Cardiac septum (tissue), 1 donor: ENCODE measurements around the gene SSUH2. TPM values are rescaled to one million over a fixed set of nuclear protein-coding genes. Genes with fewer than 3 reads are reported as not detected.
A peak's percentile ranks its signal among the peaks of the same experiment; 100 is the strongest.
"Not testable (repeated sequence)": the region's sequence is repeated elsewhere in the genome, so short reads cannot be mapped to it uniquely, and the experiment has no call there.

Experiments
- DNase-seq: peaks from one replicate; pipeline ENCODE4 v3.0.0-alpha.2; 2020; ENCODE audit warnings: low spot score
- intact Hi-C: fragments of 100-400 bp; cut with DNase I; formaldehyde crosslinking; loops from one replicate; pipeline ENCODE4 v1.14.0; 2022
- total RNA-seq: library from RNA; stranded (reverse); fragmentation: NEBNext Ultra II Directional; extraction: Animal tissue kit (Norgen Biotek cat#: 25700); gene quantifications from one replicate; pipeline ENCODE4 v1.2.1, GENCODE V29; 2021
- donor health status: DM: no; HTN: no; CAD: no.

The SSUH2 gene
- total RNA-seq, 1 donor from 2014 or later: 2.4 TPM

DNA sequence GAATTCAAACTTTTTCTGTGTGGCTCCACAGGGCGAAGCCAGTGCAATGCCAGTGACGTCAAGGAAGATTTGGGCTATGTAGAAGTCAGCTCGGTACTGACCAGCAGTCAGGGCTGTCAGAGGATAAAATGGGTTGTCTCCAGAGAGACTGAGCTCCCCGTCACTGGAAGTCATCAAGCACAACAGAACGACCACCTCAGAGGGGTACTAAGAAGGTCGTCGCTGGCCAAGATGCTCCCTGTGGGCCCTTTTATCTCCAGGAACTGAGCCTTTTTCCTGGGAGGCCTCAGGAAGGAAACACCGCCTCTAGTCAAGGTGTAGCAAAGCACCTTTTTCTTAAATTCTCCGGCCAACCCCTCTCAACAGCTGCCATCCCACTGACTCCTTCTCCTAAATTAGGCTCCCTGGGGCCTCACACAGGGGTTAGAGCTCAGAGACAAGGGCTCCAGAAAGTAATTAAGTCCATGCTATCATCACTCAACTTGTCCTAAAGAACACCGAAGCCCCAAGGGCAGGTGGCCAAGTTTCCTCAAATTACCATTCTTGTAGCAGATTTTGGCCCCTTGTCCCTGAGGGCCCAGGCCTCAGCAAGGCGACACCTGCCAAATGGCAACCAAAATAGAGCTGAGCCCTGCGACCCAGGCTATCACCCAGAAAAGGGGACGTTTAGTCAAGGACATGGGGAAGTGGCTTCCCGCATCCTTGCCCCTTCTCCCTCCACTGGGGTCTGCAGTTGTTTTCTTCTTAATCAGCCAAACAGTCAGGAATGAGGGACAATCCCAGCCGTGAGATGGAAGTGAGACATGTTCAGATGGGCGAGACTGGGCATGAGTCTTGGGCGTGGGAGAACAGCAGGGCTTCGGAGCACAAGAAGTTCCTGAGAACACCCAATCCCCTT lies 48.0 kb downstream of the SSUH2 start:
- DNase-seq: no peak
- intact Hi-C loops: no loop called here

DNA sequence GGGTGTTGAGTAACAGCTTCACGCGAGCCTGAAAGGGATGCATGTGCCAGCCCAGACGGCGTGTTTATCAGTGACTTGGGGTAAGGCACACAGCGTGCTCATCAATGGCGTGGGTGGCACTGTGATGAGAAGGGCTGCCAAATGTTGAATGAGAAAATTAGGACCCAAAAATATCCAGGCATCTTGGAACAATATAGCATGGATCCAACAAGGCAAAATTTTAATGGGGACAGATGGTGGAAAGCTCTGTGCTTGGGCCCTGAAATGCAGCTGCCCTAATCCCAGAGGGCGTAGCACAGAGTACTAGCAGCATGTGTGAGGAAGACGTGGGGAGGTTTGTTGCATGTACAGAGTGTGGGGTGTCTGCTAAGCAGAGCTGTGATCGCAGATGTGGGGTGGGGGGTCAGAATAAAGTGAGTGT lies 48.9 kb downstream of the SSUH2 start:
- no peak for DNase-seq

DNA sequence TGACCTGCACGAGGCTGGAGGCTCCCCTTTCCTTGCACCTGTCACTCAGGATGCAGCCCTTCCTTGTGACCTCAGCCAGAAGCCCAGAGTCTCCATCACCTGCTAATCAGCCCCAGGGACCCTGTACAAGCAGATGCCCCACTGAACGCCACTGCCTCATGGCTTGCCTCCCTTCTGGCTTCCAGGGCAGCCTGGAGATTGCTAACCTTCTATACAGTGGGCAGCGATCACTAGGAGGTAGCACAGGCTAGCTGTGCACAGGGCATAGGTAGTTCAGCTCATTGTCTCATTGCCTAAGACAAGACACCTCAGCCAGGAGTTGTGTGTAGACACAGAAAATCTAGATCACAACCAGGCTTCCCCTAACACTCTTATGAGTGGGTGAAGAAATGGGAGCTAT lies 49.3 kb downstream of the SSUH2 start:
- intact Hi-C loops: no loop called here
- DNase-seq: no peak

More for the DNA sequence above, 48.9 kb downstream of the SSUH2 start:
- intact Hi-C loops: no loop called here

DNA sequence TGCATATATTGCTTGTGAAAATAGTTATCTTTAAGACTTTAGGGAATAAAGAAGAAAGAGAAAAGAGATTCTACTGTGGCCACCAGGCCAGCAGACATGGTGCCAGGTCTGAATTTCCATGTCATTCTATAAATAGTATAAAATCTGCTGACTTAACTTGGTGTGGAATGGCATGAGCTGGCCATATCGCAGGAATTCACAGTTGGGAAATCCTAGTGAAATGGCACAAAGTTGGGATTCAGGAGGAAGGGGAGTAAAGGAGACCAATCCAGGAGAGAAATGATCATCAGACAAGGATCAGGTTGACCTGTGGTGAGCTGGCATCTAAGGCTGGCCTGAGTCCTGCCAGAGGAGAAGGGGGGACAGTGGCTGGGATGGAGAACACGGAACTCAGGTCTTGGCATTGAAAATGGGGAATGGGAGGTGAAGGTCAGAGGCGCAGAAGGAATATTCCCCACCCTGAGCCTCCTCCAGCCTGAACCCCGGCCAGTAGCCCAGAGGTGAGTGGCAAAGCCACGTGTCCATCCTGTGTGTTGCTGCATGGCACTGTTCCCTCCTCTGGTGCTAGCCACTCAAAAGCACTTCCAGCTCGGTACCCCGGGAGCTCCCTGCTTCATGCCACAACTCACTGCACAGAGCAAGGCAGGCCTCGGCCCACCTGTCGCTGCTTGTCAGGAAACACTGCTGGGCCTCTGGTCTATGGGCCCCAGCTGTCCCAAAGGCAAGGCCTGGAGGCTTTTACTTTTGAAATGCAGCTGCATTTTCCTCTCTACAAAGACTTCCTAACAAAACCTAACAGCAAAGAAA lies 51.4 kb downstream of the SSUH2 start:
- no peak for DNase-seq
- intact Hi-C loops: no loop called here

DNA sequence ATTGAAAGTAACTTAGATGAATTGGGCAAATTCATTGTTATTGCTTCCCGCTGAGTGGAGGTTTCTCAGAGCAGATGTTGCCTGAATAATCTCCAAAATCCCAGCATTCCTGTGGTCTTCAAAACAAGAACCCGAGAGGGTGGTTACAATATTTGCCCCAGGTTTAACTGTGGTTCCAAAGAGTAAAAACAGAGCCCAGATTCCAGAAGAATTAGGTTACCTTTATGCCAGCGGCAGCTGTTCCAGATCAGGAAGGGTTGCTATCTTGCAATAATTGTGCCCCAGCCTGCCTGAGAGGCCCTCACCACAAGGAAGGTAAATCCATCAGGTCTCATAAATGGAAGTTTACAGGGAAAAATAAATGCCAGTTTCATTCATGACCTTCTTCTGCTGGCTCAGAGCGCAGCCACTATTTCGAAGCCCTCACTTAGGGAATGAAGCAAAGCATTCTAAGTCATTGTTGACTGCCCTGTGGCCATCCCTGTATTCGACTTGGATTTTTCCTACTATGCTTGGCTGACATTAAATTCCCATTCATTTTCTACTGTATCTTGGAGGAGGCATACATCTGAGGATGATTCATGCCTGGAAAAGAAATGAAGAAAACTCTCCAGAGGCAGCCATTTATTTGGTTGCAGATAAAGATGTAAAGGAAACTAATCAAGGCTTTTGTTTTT lies 54.6 kb downstream of the SSUH2 start:
- intact Hi-C loops: no loop called here
- DNase-seq: no peak

DNA sequence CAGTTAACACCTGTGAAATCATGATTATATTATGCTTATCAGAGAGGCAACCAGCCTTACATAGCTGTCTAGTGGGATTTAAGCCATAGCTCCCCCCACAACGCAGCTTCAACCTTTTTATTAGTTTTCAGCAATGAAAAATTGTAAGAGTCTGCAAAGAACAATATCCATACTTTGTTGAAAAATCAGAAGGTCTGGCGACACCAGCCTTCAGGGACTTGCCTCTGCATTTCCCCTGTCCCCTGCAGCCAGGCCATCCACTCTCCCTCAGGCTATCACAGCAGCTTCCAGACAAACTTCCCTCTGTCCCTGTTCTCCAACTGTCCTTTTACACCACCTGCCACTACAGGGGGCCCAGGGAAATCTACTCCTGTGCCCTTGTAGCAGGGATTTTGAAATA lies 59.9 kb downstream of the SSUH2 start:
- DNase-seq: no peak
- intact Hi-C loops: no loop called here

DNA sequence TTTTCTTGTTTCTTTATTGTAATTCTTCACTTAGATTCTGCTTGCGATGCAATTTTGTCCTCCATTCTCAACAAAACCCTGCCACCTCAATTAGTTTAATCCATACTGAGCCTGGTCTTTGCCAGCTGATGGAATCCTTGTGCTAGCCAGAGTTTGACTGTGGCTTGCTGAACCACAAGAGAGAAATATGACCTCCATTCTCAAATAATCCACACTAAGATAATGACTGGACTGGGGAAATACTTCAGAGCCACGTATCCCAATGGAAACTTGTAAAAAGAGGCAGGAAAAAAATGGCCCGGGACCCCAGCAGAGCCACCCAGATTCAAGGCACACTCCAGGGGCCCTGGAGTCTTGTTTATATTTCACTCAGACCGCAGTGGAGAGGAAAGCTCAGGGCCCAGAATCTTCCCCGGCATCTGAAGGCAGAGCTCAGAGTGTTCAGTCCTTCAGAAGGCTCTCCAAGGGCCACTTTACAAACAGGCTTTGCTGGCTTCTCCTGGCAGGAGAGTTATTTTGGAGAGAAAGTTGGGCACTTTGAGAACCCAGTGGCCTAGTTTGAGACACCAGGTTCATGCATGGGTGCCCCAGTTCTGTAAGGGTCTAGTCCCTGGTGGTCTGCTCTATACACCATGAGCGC lies 62.7 kb downstream of the SSUH2 start:
- no peak for DNase-seq
- intact Hi-C loops: no loop called here

DNA sequence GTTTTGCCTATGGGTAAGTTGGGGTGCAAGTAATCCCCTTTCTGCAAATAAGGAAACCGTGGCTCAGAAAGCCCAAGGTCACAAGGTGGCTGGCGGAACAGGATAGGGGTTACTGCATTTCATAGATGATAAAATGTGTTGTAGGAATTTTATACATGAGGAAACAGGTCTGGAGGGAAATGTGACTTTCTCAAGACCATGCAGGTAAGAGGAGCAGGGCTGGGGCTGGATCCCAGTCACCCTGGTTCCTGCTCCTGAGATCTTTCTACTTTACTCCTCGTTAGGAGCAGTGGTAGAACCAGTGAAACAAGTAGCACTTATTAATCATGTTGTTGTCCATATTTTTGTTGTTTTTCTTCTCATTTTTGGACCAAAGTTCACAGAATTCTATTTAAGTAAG lies 63.2 kb downstream of the SSUH2 start:
- intact Hi-C loops: no loop called here
- no peak for DNase-seq

DNA sequence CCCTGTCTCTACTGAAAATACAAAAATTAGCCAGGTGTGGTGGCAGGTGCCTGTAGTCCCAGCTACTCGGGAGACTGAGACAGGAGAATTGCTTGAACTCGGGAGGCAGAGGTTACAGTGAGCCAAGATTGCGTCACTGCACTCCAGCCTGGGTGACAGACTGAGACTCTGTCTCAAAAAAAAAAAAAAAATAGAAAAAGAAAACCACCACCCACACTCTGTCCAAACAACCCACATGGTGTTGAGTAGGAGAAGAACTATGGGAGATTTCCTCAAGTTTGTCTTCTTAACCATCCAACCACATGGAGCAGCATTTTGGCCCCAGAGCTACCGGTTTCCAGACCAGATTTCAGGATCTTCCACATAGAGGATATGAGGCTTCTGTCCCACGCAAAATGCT lies 64.2 kb downstream of the SSUH2 start:
- intact Hi-C loops, DNase-seq: not testable (repeated sequence)

DNA sequence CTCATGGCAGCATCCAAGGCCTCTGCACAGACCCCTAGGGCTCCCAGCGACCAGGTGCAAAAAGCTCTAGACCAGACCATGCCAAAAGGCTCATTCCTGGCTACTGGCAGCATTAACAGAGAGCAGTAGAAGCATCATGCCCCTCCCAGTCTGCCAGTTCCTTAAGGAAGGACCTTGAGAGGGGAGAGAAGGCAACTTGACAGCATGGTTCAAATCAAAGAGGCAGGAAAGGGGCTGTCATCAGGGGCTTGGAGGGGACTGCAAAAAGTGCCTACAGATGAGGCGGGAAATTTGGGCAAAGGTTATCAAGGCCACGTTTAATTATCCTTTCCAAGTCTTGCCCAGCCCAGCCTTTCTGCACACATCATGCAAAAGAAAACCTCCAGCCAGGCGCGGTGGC lies 64.7 kb downstream of the SSUH2 start:
- DNase-seq: no peak
- intact Hi-C loops: no loop called here

DNA sequence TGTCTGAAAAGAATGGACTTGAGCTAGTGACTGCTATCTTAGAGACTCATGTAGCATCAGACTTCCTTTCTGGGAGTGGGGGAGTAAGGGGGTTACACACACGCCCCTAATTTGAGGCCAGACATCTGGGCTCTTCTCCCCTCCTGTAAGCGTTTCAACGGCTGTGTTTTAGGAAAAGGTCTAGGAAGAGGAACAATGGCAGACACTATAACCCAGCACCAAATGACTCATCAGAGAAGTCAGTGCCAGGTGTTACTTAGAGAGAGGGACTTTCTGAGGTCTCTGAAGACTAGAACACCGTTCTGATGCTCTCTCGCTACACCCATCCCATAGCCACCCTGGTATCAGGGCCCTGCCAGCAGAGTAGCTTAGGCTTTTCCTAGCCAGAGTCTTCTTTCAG lies 65.5 kb downstream of the SSUH2 start:
- DNase-seq: no peak
- intact Hi-C loops: no loop called here

DNA sequence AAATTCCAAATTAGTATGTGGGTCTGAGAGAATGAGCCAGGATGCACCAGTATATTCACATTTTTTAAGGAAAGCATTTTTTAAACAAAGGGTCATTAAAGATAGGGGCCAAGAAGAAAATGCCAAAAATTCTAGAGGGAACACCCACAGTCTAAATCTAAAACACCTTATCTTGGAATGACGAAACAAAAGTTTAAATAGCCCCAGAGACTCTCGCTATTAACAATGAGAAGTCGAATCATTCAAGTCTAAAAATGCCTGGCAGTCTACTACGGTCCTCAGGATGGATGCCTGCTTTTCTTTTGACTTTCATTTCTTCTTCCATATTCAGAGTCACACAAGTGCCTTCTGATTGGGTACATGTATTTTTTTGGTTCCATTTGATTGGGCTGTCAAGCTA lies 66.3 kb downstream of the SSUH2 start:
- intact Hi-C loops: no loop called here
- no peak for DNase-seq

DNA sequence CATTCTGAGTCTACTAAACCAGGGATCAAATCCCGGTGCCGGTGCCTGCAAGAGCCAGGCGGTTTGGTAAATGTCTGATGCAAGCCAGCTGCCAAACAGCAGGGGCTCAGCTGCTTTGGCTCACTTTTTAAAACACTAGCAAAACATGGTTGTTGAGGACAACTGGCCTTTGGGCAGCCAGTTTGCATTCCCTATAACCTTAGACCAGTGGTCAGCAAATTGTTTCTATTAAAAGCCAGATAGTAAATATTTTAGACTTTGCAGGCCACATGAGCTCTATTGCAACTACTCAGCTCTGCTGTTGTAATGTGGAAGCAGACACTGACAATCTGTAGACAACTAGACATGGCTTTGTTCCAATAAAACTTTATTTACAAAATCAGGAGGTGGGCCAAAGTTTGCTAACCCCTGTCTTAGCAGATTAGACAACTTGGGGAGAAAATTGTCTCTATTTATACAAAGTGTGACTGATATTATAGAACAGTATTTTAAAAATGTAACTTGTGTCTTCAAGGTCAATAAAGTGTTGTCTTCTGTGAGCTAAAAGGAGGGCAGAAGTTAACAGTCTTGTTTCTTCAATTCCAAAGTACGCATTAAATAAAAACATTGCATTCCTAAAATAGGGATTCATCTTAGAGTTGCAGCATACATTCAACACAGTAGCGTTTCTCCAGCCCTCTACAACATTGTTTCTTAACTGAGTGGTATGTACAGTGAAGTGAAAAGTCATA lies 67.6 kb downstream of the SSUH2 start:
- intact Hi-C loops: no loop called here
- peak; percentile 67 for DNase-seq

DNA sequence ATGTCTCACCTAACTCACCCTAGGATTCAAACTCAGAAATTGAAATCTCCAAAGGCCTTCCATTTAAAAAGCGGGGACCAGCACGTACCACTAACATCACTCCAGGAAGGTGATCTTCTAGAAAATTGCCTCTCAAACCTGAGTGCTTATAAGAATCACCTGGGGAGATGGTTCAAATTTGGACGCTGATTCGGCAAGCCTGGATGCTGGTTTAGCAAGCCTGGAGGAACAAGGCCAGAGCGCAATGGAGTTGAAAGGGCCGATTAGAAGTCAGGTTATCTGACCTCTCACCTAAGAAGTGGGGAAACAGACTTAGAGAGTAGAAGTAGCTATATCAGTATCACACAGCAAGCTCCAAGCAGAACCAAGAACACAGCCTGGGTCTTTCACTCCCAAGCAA lies 68.2 kb downstream of the SSUH2 start:
- intact Hi-C loops: no loop called here
- DNase-seq: no peak

DNA sequence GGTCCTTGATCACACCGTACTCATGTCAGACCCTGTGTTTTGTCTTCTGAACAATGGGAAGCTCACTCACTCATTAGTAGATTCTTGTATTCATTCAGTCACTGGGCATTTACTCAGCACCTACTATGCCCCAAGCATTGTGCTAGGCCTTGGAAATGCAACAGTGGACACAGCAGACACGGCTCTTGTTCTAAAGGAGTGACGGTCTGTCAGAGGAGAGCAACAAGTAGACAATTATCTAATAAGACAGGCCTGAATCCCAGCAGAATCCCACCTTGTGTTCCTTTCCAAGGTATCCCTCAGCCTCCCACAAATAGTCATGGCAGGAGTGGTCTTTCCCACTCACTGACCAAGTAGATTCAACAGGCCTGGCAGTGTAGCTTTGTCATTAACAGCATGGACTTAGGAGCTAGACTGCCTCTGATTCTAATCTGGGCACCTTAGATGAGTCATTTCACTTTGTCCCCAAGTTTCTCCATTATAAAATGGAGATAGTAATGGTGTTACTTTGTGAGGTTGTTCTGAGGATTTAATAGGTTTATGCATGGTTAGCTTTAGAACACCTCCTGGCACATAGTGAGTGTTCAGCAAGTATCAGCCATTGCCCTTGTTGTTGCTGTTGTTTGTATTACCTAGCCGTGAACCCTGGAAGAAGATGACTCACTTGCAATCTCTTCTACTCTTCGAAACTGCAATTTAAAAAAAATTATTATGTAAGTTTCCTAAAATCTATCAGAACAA lies 69.1 kb downstream of the SSUH2 start:
- intact Hi-C loops: no loop called here

DNA sequence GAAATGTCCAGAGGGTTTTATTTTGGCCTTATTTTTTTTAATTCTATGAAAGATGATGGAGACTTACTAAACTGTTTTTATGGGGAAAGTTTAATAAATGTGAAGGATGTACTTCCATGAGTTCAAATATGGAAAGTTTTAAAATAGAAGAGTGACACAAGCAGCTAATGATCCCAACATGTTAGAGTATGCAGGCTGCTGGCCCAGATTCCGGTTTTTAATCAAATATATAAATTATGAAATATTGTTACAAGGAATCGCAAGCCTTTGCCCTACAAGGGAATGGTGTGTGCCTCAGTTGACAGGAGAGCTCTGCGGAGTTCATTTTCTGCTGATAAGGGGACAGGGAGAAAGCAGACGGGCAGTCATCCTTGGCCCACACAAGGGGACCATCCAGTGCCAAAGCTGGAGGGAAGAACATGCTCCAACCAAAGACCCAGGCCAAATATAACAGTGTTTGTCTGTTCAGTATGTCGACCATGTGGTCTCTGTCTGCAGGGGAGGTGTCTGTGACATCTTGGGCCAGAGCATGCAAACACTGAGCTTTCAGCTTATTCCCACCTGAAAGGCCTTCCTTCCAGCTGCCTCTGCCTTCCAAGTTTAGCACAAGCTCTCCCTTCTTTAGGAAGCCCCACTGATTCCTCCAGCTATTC lies 69.8 kb downstream of the SSUH2 start:
- peak; percentile 63 for DNase-seq
- intact Hi-C loops: loop anchor here (5.0 kb wide), 1 partner anchor 72 kb away; the partner anchor contains the start of gene LMCD1

More for the DNA sequence above, 69.1 kb downstream of the SSUH2 start:
- no peak for DNase-seq

DNA sequence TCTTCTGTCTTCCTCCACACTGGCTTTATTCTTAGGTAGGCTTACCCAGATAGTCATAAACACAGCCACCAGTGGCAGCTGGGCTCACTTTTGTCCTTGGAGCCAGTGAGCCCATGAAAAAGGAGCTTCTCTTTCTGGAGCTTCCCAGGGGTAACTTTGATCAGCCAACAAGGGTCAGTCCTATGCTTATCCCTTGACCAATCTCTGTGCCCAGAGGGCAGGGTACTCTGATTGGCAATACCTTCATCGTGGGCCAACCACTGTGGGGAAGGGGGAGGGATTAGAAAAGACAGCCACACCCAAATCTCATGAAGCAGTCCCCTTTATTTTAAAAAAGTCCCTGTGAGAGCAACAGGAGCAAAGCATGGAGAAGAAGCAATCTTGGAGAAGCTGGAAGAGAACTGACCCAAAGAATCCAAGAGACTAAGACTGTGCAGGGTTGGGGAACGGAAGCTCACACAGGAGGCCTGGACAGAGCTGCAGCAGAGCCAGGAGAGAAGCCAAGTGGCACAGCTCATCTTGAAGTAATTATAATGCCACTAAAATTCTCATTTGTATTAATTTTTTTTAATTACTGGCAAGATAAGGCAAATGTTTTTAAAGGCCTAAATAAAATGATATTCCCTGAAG lies 70.4 kb downstream of the SSUH2 start:
- intact Hi-C loops: loop anchor here (5.0 kb wide), 1 partner anchor 72 kb away; the partner anchor contains the start of gene LMCD1
- peak; percentile 64 for DNase-seq
